Measurements from ENCODE around the gene TMEM50B.
A peak's percentile ranks its signal among the peaks of the same experiment; 100 is the strongest.
"Not testable (repeated sequence)": the region's sequence is repeated elsewhere in the genome, so short reads cannot be mapped to it uniquely, and the experiment has no call there.

Gene TMEM50B

DNA sequence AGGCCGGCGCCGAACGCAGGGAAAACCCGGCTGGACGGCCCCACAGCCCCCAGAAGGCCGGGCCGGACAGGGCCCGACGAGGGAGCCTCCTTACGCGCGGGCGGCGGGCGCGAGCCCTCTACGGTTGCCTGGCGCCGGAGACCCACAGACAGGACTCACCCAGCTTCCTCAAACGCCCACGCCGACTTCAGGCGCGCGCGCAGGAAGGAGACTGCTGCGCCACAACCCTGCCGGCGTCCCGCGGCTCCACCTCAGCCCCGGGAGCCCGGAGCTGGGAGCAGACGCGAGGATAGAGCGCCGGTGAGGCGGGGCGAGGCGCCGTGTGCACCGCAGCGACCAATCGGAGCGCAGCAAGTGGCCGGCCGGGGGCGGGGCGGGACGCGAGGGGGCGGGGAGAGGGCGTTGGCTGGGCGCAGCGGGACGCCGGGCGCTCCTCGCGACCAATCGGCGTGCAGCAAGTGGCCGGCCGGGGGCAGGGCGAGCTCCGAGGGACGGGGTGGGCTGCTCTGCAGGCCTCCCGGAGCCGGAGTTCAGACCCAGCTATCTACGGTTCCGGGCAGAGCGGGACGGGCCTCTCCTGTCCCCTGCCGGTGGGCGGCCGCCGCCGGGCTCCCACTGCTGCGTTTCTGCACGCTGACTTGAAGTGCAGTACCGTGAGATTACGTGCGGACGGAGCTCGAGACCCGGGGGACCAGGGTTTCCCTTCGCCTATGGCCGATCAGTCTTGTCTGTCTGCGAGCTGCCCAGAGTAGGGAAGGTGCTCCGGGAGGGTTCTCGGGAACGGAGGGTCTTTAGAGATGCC lies at the start of gene TMEM50B:
TMEM50B (minus strand) TSS at position 296 of the 802 bp plus-strand sequence. CDS start 11,089 bp downstream, outside the sequence.
- DNase-seq = peak; percentile 95 to 99

DNA sequence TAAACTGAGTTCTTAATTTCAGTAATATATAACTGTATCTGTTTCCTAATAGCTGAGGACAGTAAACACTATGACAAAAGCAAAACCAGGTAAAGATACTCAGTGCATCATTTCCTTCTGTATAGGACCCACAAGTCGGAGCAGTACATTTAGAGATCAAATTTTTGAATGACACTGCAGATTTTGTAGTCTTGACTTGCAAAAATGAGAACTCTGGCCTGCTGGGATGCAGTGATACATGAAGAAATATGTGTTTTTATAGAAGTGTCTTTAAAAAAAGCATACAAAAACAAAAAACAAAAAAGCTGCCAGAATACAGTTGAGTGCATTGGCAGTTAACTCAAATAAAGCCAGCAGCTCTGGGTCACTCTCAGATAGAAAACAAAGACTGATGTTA lies 43.2 kb upstream of the TMEM50B start:
- DNase-seq = no peak

DNA sequence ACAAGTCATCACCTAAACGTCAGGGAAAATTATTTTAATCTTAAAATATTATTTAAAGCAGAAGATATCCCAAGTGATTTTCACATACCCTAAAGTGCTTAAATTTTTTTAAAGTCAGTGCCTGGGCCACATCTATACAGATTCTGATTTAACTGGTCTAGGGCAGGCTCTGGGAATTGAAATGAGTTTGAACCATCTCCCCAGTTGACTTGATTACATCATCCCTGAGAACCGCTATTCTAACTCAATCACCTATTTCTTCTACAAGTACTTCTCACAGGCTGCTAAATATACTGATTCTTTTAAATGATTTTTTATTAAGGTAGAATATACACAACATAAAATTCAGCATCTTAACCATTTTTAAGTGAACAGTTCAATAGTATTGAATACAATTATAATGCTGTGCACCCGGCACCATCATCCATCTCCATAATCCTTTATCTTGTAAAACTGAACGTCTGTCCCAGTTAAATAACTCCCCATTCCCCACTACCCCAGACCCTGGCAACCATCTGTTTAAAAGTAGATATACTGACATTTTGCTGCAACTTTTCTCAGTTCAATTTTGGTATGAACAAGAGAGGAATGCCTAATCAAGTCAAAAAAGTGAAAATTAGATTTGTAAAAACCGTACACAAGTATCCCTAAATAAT lies 42.7 kb upstream of the TMEM50B start:
- no peak for DNase-seq

DNA sequence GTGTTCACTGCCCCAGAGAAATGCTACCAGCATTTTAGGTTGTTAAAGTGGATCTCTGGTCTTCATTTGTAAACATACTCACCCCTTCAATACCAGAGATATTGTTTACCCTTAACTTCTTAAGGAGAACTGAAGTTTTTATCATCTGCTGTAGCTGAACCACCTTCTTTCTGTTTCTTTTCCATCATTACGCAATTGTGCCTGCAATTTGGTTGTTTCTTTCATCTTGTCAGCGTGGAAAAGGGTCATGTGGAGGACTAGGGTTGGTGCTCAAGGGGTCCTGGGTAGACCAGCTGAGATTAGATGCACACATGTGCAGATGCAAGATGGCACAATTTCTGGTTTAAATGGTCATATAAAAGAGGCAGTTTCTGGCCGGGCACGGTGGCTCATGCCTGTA lies 39.1 kb upstream of the TMEM50B start:
- DNase-seq = no peak

DNA sequence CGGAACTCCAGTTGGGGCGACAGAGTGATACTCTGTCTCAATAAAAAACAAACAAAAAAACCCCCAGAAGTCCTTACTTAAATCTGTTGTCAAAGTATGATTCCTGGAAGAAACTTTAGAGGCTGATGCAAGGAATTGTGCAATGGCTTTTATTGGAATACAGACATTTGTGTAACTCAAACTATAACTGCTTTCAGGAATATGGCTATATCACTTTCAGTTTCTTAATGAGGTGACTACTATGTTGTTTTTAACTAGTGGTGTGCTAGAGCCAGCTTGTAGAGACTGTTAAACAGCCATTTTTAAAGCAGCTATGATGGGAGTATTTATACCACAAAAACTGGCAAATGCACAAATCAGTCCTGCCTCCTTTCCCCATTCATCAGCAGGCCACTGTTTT lies 34.5 kb upstream of the TMEM50B start:
- DNase-seq = no peak

DNA sequence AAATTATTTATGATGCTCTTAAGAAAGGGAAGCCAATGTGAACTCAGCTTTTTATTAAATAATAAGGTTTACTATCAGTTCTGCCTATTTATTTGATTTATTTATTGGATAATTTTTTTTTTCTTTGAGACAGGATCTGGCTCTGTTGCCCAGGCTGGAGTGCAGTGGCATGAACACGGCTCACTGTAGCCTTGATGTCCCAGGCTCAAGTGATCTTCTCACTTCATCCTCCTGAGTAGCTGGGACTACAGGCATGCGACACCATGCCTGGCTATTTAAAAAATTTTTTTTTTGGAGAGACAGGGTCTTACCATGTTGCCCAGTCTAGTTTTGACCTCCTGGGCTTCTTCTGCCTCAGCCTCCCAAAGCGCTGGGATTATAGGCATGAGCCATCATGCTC lies 32.7 kb upstream of the TMEM50B start:
- DNase-seq = no peak

DNA sequence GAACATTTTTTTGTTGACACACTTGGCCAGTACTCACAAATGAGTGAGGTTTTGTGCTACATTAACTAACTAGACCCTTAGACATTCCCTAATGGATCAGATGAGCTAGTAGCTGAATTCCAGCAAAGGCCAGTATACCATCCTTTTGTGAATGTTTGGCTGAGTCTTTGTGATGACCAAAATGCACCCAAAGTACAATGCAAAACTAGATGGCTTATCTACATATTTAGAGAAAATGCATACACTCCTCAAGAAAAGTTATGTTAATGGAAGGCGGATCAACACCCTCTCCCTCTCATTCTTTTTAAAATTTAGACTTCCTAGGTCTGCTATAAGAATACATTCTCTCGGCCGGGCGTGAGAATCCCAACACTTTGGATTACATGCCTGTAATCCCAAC lies 31.9 kb upstream of the TMEM50B start:
- DNase-seq = no peak

DNA sequence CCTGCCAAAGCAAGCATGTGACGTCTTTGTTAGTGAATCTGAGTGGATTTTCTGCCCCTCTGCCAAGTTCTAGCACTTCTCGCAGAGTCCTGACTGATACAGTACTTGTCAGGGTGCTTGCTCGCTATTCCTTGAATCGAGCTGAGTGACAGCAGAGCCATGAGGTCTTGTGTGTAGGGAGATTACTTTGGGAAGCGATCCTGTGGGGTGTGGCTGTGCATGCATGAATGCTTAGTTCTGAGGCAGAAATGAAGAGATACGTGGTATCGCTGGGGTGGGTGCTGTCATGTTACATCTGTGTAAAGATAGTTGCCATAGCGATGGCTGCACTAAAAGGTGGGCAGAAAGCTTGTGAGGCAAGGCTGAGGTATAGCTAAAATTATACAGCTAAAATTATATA lies 31.1 kb upstream of the TMEM50B start:
- DNase-seq = no peak

DNA sequence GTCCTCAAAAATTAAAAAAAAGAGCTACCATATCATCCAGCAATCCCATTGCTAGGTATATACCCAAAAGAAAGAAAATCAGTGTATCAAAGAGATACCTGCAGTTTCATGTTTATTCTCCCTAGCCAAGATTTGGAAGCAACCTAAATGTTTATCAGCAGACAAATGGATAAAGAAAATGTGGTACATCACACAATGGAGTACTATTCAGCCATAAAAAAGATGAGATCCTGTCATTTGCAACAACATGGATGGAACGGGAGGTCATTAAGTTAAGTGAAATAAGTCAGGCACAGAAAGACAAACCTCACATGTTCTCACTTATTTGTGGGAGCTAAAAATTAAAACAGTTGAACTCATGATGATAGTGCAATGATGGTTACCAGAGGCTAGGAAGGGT lies 27.2 kb upstream of the TMEM50B start:
- DNase-seq = not testable (repeated sequence)

DNA sequence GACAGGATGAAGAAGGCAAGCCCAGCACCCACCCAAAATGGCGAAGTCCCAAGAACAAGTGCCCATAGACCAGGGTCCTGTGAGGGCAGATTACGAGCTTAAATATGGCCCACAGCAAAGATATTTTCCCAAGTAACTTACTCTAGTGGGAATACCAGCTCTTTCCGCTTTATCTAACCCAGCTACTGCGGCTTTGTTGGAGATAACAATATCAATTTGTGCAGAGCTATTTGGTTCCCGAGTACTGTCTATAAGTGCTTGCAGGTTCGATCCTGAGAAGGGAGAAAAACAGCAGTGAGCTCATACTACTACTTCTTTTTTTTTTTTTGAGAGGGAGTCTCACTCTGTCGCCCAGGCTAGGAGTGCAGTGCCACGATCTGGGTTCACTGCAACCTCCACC lies 26.1 kb upstream of the TMEM50B start:
- no peak for DNase-seq

DNA sequence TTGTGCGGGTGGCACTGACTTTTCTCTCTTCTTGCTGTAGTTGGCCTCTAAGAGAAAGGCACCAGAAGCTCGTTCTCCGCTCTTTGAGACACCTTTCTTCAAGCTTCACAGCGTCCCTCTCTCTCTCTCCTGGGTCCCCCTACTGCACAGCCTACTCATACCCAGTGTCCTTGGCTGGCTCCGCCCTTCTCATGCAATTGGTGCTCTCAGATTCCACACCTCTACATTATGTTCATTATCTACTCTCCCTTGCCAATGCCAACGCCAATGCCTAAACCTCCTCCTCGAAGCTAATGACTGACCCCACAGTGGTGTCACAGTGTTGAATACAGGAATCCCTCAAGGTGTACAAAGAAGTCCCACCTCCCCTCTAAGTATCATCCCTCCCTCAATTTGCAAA lies 16.6 kb upstream of the TMEM50B start:
- DNase-seq = no peak

DNA sequence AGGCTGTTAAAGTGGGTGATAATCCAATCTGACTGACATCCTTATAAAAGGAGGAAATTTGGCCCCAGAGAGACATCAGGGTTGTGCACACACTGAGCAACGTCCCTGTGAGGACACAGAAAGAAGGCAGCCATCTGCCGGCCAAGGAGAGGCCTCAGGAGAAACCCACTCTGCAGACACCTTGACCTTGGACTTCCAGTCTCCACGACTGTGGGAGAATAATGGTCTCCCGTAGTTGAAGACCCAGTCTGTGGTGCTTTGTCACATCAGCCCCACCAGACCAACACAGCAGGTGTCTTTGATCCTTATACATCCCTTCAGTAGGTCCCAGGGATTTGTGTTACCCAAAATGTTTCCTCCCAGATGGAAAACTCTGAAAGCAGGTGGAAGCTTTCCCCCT lies 16.0 kb upstream of the TMEM50B start:
- DNase-seq = no peak

DNA sequence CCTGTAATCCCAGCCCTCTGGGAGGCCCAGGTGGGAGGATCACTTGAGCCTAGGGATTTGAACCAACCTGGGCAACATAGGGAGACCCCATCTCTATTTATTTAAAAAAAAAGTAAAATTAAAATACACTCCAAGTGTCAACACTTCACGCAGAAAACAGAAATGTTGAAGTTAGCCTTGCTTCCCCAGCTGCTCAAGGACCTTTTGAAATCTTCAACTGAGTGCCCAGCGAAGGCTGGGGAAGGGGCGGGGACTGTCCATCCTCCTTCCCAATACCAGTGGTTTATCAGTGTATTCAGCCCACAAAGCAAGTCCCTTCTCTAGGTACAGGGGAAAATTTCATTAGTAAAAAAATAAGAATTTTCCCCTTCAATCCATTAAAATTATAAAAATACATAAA lies 14.0 kb upstream of the TMEM50B start:
- DNase-seq = no peak

DNA sequence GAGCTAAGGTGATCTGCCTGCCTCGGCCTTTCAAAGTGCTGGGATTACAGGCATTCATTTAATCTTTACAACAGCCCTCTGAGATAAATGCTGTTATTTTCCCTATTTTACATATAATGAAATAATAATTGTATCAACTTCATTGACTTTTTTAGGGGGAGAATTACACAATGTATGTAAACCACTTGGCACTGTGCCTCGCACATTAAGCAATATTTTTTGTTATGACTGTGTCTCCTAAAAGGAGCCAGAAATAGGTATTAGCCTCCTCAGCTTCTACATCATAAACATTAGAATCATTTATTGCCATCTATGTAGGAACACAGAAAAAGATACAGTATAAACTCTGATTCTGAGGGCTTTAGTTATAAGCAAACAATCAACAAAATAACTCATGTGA lies 12.8 kb upstream of the TMEM50B start:
- no peak for DNase-seq

DNA sequence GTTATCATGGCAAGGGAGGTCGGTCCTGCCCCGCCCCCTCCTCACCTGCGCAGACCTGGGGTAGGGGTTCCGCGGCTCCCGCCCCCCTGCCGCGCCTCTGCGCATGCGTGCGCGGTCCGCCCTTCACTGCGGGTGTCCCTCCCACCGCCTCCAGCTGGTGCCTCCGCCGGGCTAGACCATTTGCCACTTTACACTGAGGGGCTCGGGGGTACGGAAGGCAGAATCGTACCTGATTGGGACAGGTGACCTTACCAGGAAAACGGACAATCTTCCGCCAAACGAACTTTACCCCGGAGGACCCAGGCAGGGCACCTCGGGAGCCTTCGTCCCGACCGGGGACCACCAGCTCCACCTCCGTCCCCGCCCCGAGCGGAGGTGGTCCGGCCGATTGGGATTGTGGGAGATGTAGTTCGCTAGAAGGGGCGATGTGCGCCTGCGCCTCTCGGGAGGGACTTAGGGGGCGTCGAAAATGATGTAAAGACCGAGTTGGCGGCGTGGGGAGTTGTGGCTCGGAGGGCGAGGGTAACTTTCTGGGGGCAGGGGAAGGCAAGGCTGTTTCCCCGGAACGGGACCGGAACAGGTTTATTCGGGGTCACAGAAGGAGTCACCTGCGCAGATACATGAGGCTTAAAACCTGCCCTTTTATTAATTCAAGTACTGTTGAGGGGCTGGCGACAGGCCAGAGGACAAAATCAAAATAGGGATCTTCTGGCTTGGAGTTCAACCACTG lies 11.8 kb upstream of the TMEM50B start, which contains the start of gene DNAJC28:
DNAJC28 (minus strand) TSS at position 344 of the 730 bp plus-strand sequence. CDS start 2,323 bp downstream, outside the sequence.
- peak; percentile 93 for DNase-seq

DNA sequence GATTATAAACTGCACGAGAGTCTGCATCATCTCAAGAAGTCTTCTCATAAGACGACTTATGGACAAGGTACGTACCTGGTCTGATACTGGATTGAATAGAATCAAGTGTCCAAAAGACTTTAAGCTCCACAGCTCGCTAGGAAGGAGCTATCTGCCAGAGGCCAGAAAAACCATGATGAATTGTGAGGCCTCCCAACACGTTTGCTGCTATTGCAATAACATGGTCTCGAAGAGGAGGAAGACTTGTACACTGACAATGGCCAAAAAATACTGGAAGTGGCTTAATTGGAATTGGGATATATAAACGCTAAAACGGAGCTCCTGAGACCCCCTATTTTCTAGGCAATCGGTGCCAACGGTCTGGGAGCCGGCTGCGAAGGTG lies 11.2 kb upstream of the TMEM50B start:
- DNase-seq = no peak

DNA sequence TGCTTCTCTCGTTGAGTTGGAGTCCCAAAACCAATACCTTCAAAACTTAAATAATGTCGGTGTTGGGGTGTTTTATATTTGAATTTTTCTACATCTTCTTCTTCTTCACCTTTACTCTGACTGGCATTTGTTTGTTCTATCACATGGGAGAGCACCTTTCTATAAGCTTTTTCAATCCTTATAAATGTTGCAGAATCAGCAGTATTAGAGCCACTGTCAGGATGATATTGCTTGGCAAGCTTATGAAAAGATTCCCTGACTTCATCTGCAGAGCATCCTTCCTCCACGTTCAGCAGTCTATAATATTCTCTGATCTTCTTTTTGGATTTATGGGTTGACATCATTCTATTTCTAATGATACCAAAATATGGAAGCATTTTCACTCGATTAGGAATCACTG lies 9.2 kb upstream of the TMEM50B start:
- no peak for DNase-seq

DNA sequence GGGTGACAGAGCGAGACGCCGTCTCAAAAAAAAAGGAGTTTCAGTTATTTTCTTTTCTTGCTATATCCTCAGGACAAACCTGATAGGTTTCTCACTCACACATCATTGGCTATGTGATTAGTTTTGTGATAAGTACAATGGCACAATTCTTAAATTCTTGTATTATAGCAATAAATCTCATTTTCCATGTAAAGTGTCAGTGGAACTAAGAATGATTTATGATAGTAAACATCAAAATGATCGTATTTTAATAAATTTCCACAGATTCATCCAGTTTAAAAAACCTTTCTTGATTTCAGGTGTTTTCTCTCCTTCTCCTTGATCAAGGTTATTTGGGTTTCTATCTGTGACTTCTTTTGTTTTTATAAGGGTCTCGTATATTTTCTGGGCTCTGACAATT lies 8.2 kb upstream of the TMEM50B start:
- DNase-seq = no peak

DNA sequence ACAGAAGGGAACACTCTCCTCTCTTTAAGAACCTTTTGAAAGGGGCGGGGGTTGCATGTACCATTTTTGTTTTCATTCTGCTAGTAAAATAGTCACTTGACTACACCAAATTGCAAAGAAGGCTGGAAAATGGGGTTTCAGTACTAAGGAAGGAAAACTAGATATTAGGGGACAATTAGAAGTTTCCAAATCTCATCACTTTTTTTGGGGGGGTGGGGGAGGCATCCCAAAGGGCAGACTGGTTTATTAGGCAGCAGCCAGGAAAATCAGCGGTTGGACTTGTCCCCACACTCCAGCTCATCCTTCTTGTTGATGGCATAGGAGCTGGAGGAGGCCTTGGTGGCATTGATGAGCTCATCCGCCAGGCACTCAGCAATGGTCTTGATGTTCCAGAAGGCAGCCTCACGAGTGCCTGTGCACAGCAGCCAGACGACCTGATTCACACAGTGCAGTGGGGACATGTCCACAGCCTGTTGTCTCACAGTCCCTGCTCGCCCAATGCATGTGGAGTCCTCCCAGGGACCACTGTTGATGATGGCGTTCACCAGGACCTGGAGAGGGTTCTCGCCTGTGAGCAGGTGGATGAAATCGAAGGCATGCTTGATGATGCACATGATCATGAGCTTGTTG lies 1.7 kb upstream of the TMEM50B start:
- DNase-seq = no peak

DNA sequence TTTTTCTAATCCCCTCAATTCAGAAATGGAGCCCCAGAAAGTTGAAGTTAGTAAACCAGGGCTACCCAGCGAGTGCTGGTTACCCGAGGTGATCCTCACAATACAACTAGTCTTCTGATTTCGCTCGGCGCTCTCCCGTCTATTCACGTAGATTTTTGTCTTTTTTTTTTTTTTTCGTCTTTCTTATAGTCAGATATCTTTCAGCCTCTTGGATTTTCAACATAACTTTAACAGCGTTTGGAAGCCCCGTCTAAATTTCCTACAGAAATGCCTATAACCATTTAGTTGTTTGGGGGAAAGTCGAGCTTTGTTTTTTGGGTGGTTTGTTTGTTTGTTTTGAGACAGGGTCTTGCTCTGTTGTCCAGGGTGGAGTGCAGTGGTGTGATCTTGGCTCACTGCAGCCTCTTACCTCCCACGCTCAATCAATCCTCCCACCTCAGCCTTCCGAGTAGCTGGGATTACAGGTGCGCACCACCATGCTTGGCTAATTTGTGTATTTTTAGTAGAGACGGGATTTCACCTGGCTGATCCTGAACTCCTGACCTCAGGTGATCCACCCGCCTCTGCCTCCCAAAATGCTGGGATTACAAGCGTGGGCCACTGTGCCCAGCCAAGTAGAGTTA lies 818 bp upstream of the TMEM50B start:
- no peak for DNase-seq

DNA sequence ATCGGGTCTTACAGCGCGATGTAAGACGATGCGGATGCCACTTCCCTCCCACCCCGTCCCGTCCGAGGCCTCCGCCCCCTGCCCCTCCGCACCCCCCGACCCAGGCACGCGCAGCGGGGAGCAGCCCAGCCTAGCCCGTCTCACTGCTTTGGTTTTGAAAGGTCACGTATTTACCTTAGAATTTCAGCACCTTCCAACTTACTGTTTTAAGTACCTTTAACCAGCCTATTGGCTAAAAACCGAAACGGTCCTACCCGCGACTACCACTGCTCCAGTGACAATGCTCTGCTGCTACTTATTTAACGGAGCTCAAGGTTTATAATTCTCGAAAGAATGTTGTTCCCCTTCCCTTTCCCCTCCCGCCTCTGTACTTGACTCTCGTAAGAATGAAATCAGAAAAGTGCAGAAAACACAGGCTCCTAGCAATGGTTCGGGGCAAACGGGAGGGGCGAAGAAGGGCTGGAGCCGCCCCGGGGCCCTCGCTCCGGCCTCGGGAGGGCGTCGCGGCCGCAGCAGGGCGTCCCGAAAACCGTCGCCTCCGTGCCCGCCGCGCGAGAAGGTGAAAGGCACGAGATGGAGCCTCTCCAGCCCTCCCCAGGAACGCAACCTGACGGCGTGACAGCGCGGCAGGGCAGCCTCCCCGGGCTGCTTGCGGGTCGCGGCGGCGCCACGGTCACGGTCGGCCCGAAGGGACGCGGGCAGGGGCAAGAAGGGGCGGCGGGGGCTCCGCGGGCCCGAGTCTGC lies 667 bp downstream of the TMEM50B start:
- peak; percentile 16 to 34 for DNase-seq

DNA sequence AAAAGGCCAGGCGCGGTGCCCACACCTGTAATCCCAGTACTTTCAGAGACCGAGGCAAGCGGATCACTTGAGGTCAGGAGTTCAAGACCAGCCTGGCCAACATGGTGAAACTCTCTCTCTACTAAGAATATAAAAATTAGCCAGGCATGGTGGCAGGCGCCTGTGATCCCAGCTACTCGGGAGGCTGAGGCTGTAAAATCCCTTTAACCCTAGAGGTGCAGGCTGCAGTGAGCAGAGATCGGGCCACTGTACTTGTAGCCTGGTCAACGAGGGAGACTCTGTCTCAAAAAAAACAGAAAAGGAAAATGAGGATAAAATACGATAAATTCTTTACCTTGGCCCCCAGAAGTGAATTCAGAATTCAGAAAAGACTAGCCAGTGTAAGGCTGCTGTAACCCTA lies 1.6 kb downstream of the TMEM50B start:
- DNase-seq = no peak

All from stimulated activated CD4-positive, alpha-beta T cell treated with anti-CD3 and anti-CD28 coated beads, Interleukin-4, amount 100 ng/mL, for 4 hours (primary cell).